Neural cell (in vitro differentiated cells): ENCODE results near the gene CLTB. TPM values are rescaled to one million over a fixed set of nuclear protein-coding genes. Genes with fewer than 3 reads are reported as not detected.

ENCODE experiments used
- H2AFZ ChIP-seq: fragments of 200-600, 300-800 bp; sonication (generic), shearing (Covaris generic); 2 replicates; pipeline ENCODE4 v1.6.0; 2014; ENCODE audit warnings: low read depth, mild to moderate bottlenecking, antibody characterized with exemption, low read length, moderate library complexity
- H3F3A ChIP-seq: fragments of 200-600 bp; shearing (Covaris generic); 2 replicates; pipeline ENCODE4 v1.6.1; 2016; ENCODE audit warnings: mild to moderate bottlenecking, moderate library complexity, mixed read lengths, antibody characterized with exemption, low read length; ENCODE audit not compliant: insufficient read depth, poor library complexity, severe bottlenecking
- H3K27ac ChIP-seq: fragments of 200-600, 300-800 bp; sonication (generic), shearing (Covaris generic); 2 replicates; pipeline ENCODE4 v1.5.1; 2014; ENCODE audit warnings: mild to moderate bottlenecking, low read length, moderate library complexity
- H3K27me3 ChIP-seq: fragments of 300-800, 200-600 bp; sonication (generic), shearing (Covaris generic); 2 replicates; pipeline ENCODE4 v1.6.0; 2014; ENCODE audit warnings: mild to moderate bottlenecking, low read depth, low read length, moderate library complexity; ENCODE audit not compliant: insufficient read depth
- H3K36me3 ChIP-seq: fragments of 300-800, 200-600 bp; sonication (generic), shearing (Covaris generic); 2 replicates; pipeline ENCODE4 v1.5.1; 2014; ENCODE audit warnings: mild to moderate bottlenecking, antibody characterized with exemption, low read length, moderate library complexity; ENCODE audit not compliant: insufficient read depth
- H3K4me2 ChIP-seq: fragments of 300-800, 200-600 bp; sonication (generic), shearing (Covaris generic); 2 replicates; pipeline ENCODE4 v1.6.0; 2014; ENCODE audit warnings: mild to moderate bottlenecking, low read length
- H3K4me3 ChIP-seq: fragments of 300-800, 200-600 bp; sonication (generic), shearing (Covaris generic); 2 replicates; pipeline ENCODE4 v1.5.1; 2014; ENCODE audit warnings: mild to moderate bottlenecking, low read length, moderate library complexity
- H3K79me2 ChIP-seq: fragments of 200-600 bp; shearing (Covaris generic); replicated peaks from 2 replicates; pipeline ENCODE4 v1.6.0; 2014; ENCODE audit warnings: mild to moderate bottlenecking, low read length, moderate library complexity; ENCODE audit not compliant: insufficient read depth
- H3K9ac ChIP-seq: fragments of 300-800, 200-600 bp; sonication (generic), shearing (Covaris generic); 2 replicates; pipeline ENCODE4 v1.6.1; 2016; ENCODE audit warnings: mild to moderate bottlenecking, low read length, mixed read lengths
- H3K9me2 ChIP-seq: fragments of 200-600 bp; shearing (Covaris generic); 2 replicates; pipeline ENCODE4 v1.6.1; 2016; ENCODE audit warnings: mild to moderate bottlenecking, low read length, mixed read lengths; ENCODE audit not compliant: insufficient read depth
- H3K9me3 ChIP-seq: fragments of 200-600, 300-800 bp; sonication (generic), shearing (Covaris generic); 2 replicates; pipeline ENCODE4 v1.6.1; 2016; ENCODE audit warnings: mild to moderate bottlenecking, mixed run types, low read length, moderate library complexity, mixed read lengths
- H4K20me1 ChIP-seq: fragments of 200-600 bp; shearing (Covaris generic); 2 replicates; pipeline ENCODE4 v1.6.1; 2016; ENCODE audit warnings: mild to moderate bottlenecking, mixed run types; ENCODE audit not compliant: insufficient read depth
- EP300 ChIP-seq: fragments of 450-650 bp; conservative IDR thresholded peaks from 2 replicates; pipeline ENCODE4 v1.6.1; 2014; ENCODE audit warnings: antibody characterized with exemption, mild to moderate bottlenecking, moderate library complexity; ENCODE audit not compliant: poor library complexity, severe bottlenecking
- EZH2 ChIP-seq: fragments of 200-600, 300-800 bp; shearing (Covaris generic), sonication (generic); IDR thresholded peaks from 2 replicates; pipeline ENCODE4 v1.6.1; 2014; ENCODE audit warnings: antibody characterized with exemption, low read length, borderline replicate concordance, mild to moderate bottlenecking; ENCODE audit not compliant: insufficient read depth, poor library complexity, severe bottlenecking
- MXI1 ChIP-seq: fragments of 450-650 bp; conservative IDR thresholded peaks from 2 replicates; pipeline ENCODE4 v1.6.1; 2014; ENCODE audit warnings: antibody characterized with exemption, mild to moderate bottlenecking; ENCODE audit not compliant: poor library complexity, severe bottlenecking
- POLR2AphosphoS5 ChIP-seq: IDR thresholded peaks from 2 replicates; pipeline ENCODE4 v1.6.1; 2012
- RAD21 ChIP-seq: fragments of 450-650 bp; conservative IDR thresholded peaks from 2 replicates; pipeline ENCODE4 v1.6.1; 2014; ENCODE audit warnings: antibody characterized with exemption, mild to moderate bottlenecking, moderate library complexity
- REST ChIP-seq: IDR thresholded peaks from 2 replicates; pipeline ENCODE4 v1.6.1; 2012; ENCODE audit warnings: borderline replicate concordance
- SMC3 ChIP-seq: fragments of 450-650 bp; conservative IDR thresholded peaks from 2 replicates; pipeline ENCODE4 v1.6.1; 2014; ENCODE audit warnings: antibody characterized with exemption, mild to moderate bottlenecking, moderate library complexity; ENCODE audit not compliant: poor library complexity
- TAF1 ChIP-seq: IDR thresholded peaks from 2 replicates; pipeline ENCODE4 v1.6.1; 2012; ENCODE audit warnings: low read depth
- polyA plus RNA-seq: library from polyadenylated mRNA; depleted of rRNA; stranded (reverse); fragments of >200 nt; gene quantifications from 2 replicates; pipeline ENCODE4 v1.2.3, GENCODE V29; 2014
- TF ChIP-seq, protein P1 (sequence below): fragments of 450-650 bp; IDR thresholded peaks from 2 replicates; pipeline ENCODE4 v1.5.1; 2014; ENCODE audit warnings: antibody characterized with exemption, mild to moderate bottlenecking, moderate library complexity; ENCODE audit not compliant: poor library complexity, severe bottlenecking

CLTB gene
- polyA plus RNA-seq, 1 donor from 2014 or later = 239 TPM

DNA sequence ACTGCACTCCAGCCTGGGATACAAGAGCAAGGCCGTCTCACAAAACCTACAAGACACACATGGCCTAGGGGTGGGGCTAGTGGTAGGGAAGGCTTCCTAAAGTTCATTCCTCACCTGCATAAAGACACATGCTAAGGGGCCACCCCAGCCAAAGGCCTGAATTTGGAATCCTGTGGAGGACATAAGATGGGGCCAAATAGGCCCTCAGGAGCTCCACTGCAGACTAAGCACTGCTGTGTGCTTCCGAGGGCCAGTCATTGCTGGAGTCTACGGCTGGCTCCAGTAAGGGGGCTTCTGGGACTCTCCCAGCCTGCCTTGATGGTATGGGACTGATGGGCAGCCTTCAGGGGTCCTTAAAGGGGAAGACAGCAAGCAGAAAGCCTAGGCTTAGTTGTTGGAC lies 33.6 kb downstream of the CLTB start:
- Histone ChIP-seq H2AFZ (no peak overlapping the region), H3K36me3 (no peaks in the 10 kb centered on the region), H3K27me3 (no peaks in the 10 kb centered on the region), H3K9me3 (no peaks in the 10 kb centered on the region), H3K79me2 (peaks cover 8% of the 10 kb centered on the region), H3K4me2 (no peak overlapping the region), H4K20me1 (no peaks in the 10 kb centered on the region), H3K4me3 (no peak overlapping the region), H3F3A (no peaks in the 10 kb centered on the region), H3K9me2 (no peaks in the 10 kb centered on the region), H3K27ac (no peak overlapping the region), H3K9ac (no peak overlapping the region)
- no peak for TF ChIP-seq RAD21
- TF ChIP-seq EZH2 = no peak
- no peak for TF ChIP-seq TAF1
- TF ChIP-seq SMC3 = no peak
- no peak for TF ChIP-seq REST
- TF ChIP-seq, protein P1, sequence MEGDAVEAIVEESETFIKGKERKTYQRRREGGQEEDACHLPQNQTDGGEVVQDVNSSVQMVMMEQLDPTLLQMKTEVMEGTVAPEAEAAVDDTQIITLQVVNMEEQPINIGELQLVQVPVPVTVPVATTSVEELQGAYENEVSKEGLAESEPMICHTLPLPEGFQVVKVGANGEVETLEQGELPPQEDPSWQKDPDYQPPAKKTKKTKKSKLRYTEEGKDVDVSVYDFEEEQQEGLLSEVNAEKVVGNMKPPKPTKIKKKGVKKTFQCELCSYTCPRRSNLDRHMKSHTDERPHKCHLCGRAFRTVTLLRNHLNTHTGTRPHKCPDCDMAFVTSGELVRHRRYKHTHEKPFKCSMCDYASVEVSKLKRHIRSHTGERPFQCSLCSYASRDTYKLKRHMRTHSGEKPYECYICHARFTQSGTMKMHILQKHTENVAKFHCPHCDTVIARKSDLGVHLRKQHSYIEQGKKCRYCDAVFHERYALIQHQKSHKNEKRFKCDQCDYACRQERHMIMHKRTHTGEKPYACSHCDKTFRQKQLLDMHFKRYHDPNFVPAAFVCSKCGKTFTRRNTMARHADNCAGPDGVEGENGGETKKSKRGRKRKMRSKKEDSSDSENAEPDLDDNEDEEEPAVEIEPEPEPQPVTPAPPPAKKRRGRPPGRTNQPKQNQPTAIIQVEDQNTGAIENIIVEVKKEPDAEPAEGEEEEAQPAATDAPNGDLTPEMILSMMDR = no peak
- no peak for TF ChIP-seq POLR2AphosphoS5
- no peak for TF ChIP-seq MXI1
- no peak for TF ChIP-seq EP300

- Histone ChIP-seq H3K36me3 (no peaks in the 10 kb centered on the region), H3F3A (no peaks in the 10 kb centered on the region), H3K27ac (no peak overlapping the region), H3K9me2 (no peaks in the 10 kb centered on the region), H4K20me1 (no peaks in the 10 kb centered on the region), H3K4me2 (no peak overlapping the region), H2AFZ (no peak overlapping the region), H3K9me3 (no peaks in the 10 kb centered on the region), H3K9ac (no peak overlapping the region), H3K27me3 (no peaks in the 10 kb centered on the region), H3K79me2 (peaks cover under 1% of the 10 kb centered on the region), H3K4me3 (no peak overlapping the region)
- TF ChIP-seq, protein P1 = no peak
These were observed 34.4 kb downstream of the CLTB start for GRCh38 chr5:176381979-176382378.
